Anterior cingulate cortex (tissue), 58 donors: Measurements from ENCODE around the gene LGALS8.

Experiments used
- DNase-seq, 58 donors: peaks; one replicate each; lab custom pipeline; 2025; lab: John Stamatoyannopoulos, UW

The LGALS8 gene

GRCh38 chr1:236508593-236509027 is 15.2 kb upstream of the LGALS8 start:
- no peak for DNase-seq

GRCh38 chr1:236509203-236509602 is 14.6 kb upstream of the LGALS8 start:
- no peak for DNase-seq

- no peak for DNase-seq
Observed at GRCh38 chr1:236509647-236510401, 14.0 kb upstream of the LGALS8 start.

GRCh38 chr1:236511735-236512418 is 11.9 kb upstream of the LGALS8 start:
- no peak for DNase-seq

- DNase-seq = no peak
Observed at GRCh38 chr1:236514703-236515442, 8.9 kb upstream of the LGALS8 start.

GRCh38 chr1:236515443-236515958 is 8.3 kb upstream of the LGALS8 start:
- DNase-seq = no peak

DNA sequence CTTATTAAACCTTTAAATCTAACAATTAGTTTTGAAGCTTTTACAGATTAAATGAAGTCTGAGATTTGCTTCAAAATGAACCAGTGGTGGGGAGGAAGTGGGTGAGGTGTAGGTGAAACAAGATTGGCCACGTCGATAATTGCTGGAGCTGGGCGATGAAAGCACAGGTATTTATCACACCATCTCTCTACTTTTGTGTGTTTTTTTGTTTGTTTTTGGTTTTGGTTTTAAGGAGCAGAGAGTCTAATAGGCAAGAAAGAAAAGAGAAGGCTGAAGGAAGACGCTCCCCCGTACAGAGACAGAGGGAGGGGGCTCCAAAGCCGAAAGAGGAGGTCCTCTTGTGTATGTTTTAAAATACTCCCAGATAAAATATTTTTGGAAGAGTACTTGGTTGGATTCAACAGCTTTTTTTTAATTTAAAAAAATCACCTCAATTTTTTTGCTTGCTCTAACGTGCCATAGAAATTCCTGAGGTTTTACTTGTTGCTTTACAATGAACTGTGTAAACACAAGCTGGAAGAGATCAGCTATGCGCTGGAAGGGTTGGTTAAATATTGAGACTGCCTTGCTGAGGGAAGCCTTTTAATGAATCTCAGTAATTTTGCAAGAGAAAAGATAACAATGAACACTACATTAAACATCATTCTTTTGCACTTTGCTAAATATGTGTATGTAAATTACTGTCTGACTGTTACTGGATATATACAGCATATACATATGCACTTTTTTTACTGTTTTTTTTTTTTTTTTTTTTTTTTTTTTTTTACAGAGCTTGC is 6.7 kb upstream of the LGALS8 start:
- no peak for DNase-seq

- DNase-seq = no peak
Observed at GRCh38 chr1:236518322-236518721, 5.5 kb upstream of the LGALS8 start.

- DNase-seq = no peak
Observed at GRCh38 chr1:236520445-236521005, 3.3 kb upstream of the LGALS8 start.

GRCh38 chr1:236522937-236523703 is 662 bp upstream of the LGALS8 start:
- DNase-seq = peak in 10 of 58 donors; percentile 35 to 51 (median 42)

GRCh38 chr1:236524142-236524894 is 536 bp downstream of the LGALS8 start:
- DNase-seq = peak in 32 of 58 donors; percentile 11 to 67 (median 45)

- no peak for DNase-seq
Observed at GRCh38 chr1:236524895-236525184, 1.1 kb downstream of the LGALS8 start.

- no peak for DNase-seq
Observed at GRCh38 chr1:236526079-236526478, 2.3 kb downstream of the LGALS8 start.

GRCh38 chr1:236530286-236530685 is 6.5 kb downstream of the LGALS8 start:
- DNase-seq = no peak

- DNase-seq = no peak
Observed at GRCh38 chr1:236530959-236531358, 7.2 kb downstream of the LGALS8 start.

DNA sequence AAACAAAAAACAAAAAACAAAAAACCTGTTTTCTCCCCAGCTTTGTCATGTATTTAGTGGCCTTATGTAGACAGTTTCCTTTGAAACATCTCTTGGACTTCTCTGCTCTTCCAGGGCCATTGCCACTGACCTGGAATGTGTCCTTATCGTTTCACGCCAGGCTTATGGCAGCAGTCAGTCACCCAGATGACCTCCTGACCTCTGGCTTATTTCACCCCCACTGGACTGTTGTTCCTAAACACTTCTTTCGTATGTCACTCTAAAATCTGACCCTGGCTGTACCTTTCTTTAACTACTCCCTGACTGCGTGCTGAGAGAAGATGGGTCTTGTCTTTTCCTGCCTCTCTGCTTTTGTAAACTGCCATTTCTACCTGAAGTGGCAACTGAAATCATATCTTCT is 9.1 kb downstream of the LGALS8 start:
- no peak for DNase-seq

DNA sequence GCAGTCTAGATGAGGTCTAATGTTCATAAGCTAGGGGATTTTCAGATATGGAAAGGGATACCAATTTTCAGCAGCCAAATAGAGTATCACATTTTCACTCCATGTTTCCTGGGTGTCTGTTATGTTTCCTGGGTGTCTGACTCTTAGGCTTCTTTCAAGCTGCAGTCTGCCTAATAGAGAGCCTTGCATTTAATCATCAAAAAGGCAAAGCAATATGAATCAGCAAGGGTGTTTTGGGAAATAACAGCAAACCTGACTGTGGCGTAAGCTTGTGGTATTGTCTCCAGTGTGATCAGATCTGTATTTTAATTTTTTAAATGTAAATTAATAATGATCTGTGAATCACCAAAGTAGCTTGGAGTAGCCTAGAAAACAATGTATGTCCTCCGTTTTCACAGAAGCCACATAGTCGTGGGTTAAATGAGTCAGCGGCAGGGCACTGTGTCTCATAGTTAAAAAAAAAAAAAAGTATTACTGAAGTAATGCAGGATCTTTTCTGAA is 10.4 kb downstream of the LGALS8 start:
- DNase-seq = no peak

DNA sequence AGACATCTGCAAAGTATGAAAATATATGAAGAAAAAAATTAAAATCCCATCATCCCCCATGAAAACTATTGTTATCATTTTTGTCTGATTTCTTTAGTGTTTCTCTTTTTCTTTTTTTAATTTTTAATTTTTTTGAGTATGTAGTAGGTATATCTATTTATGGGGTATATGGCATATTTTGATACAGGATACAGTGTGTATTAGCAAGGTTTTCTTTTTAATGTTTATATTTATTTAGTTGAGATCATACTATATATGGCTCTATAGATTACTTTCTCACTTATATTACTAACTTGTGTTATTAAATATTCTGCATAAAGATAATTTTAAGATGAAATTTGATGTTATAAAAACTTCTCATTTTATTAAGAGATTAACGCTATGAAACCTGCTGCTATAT is 11.4 kb downstream of the LGALS8 start:
- DNase-seq = no peak
